Loucy (cell line): ENCODE data around the gene RND3.

Experiments used
- H2AFZ ChIP-seq: fragments of 200-600 bp; sonication (generic); 2 replicates; pipeline ENCODE4 v1.6.0; 2016; ENCODE audit warnings: antibody characterized with exemption, mild to moderate bottlenecking, low read length, moderate library complexity
- H3F3A ChIP-seq: fragments of 200-600 bp; 2 replicates; pipeline ENCODE4 v1.6.0; 2016; ENCODE audit warnings: antibody characterized with exemption, low read depth, mild to moderate bottlenecking
- H3K27me3 ChIP-seq: fragments of 200-600 bp; sonication (generic); 2 replicates; pipeline ENCODE4 v1.6.1; 2014; ENCODE audit warnings: low read length, mild to moderate bottlenecking; ENCODE audit not compliant: insufficient read depth, poor library complexity, severe bottlenecking
- H3K36me3 ChIP-seq: fragments of 200-600 bp; sonication (generic); 2 replicates; pipeline ENCODE4 v1.6.1; 2016; ENCODE audit warnings: low read length; ENCODE audit not compliant: insufficient read depth
- H3K4me1 ChIP-seq: fragments of 200-600 bp; sonication (generic); 2 replicates; pipeline ENCODE4 v1.5.1; 2014; ENCODE audit warnings: low read length, mild to moderate bottlenecking; ENCODE audit not compliant: insufficient read depth, poor library complexity, severe bottlenecking
- H3K4me2 ChIP-seq: fragments of 200-600 bp; sonication (generic); 2 replicates; pipeline ENCODE4 v1.6.0; 2014; ENCODE audit warnings: antibody characterized with exemption, low read length, low read depth, mild to moderate bottlenecking; ENCODE audit not compliant: poor library complexity, severe bottlenecking
- H3K4me3 ChIP-seq: fragments of 200-600 bp; sonication (generic); 2 replicates; pipeline ENCODE4 v1.5.1; 2014; ENCODE audit warnings: low read length, mild to moderate bottlenecking, mixed read lengths; ENCODE audit not compliant: poor library complexity, severe bottlenecking
- H3K79me2 ChIP-seq: fragments of 200-600 bp; sonication (generic); 2 replicates; pipeline ENCODE4 v1.6.1; 2014; ENCODE audit warnings: low read length; ENCODE audit not compliant: insufficient read depth
- H3K9ac ChIP-seq: fragments of 200-600 bp; sonication (generic); 2 replicates; pipeline ENCODE4 v1.6.0; 2014; ENCODE audit warnings: mild to moderate bottlenecking, low read depth, low read length, moderate library complexity; ENCODE audit not compliant: poor library complexity, severe bottlenecking
- H3K9me2 ChIP-seq: fragments of 200-600 bp; sonication (generic); replicated peaks from 2 replicates; pipeline ENCODE4 v1.6.1; 2016; ENCODE audit warnings: low read depth, low read length, mixed read lengths
- H3K9me3 ChIP-seq: fragments of 200-600 bp; sonication (generic); 2 replicates; pipeline ENCODE4 v1.6.1; 2014; ENCODE audit warnings: mild to moderate bottlenecking, antibody characterized with exemption, low read length, low read depth; ENCODE audit not compliant: insufficient read depth
- H4K20me1 ChIP-seq: fragments of 200-600 bp; sonication (generic); 2 replicates; pipeline ENCODE4 v1.6.0; 2014; ENCODE audit warnings: antibody characterized with exemption, low read length, mild to moderate bottlenecking; ENCODE audit not compliant: insufficient read depth, poor library complexity, severe bottlenecking
- EZH2phosphoT487 ChIP-seq: fragments of 200-600 bp; IDR thresholded peaks from 2 replicates; pipeline ENCODE4 v1.6.1; 2018; ENCODE audit warnings: antibody characterized with exemption, mild to moderate bottlenecking, moderate library complexity, borderline replicate concordance
- TF ChIP-seq, protein P1 (sequence below): fragments of 200-600 bp; sonication (generic); conservative IDR thresholded peaks from 2 replicates; pipeline ENCODE4 v1.5.1; 2014; ENCODE audit warnings: mild to moderate bottlenecking, antibody characterized with exemption, low read length

RND3 gene

DNA sequence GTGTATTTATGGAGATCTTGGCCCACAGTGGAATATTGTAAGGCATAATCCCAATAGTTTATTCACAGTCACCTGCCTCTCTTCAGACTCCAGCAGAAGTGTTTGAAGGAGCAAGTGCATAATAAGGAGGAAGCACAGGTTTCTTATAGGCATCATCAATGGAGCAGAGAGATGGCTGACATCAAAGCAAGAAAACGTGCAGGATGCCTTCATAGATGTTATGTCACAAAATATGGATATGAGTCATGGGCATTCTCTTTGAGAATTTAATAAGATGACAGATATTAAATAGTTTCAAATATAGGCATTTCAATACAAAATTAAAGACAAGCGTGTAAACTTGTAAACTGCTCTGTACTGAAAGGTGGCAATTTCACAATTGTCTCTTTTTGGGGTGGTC lies 4.0 kb upstream of the RND3 start:
- Histone ChIP-seq H4K20me1 (no peaks in the 10 kb centered on the region), H3K4me3 (no peak overlapping the region), H3K36me3 (no peaks in the 10 kb centered on the region), H3K79me2 (no peaks in the 10 kb centered on the region), H3K4me2 (no peak overlapping the region), H3K4me1 (no peaks in the 10 kb centered on the region), H3F3A (no peaks in the 10 kb centered on the region), H2AFZ (no peak overlapping the region), H3K9me3 (no peaks in the 10 kb centered on the region), H3K27me3 (no peaks in the 10 kb centered on the region), H3K9me2 (no peaks in the 10 kb centered on the region), H3K9ac (no peak overlapping the region)
- TF ChIP-seq EZH2phosphoT487, result no peak
- TF ChIP-seq, protein P1, sequence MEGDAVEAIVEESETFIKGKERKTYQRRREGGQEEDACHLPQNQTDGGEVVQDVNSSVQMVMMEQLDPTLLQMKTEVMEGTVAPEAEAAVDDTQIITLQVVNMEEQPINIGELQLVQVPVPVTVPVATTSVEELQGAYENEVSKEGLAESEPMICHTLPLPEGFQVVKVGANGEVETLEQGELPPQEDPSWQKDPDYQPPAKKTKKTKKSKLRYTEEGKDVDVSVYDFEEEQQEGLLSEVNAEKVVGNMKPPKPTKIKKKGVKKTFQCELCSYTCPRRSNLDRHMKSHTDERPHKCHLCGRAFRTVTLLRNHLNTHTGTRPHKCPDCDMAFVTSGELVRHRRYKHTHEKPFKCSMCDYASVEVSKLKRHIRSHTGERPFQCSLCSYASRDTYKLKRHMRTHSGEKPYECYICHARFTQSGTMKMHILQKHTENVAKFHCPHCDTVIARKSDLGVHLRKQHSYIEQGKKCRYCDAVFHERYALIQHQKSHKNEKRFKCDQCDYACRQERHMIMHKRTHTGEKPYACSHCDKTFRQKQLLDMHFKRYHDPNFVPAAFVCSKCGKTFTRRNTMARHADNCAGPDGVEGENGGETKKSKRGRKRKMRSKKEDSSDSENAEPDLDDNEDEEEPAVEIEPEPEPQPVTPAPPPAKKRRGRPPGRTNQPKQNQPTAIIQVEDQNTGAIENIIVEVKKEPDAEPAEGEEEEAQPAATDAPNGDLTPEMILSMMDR, result no peak

DNA sequence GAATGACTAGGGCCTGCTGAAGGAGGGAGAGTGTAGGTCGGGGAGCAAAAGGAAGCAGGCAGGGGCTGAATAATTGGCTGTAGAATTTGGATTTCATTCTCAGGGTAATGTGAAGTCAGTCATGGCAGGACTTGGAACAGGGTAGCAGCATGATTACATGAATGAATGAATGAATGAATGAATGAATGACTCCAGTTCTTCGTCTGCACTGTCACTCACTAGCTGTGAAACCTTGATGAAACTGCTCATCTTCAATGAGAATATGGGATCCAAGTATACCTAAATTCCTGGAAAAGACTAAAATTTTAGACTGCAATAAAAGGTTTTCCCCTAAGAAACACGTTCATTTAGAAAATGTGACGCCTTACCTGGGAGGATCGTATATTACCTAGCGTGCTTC lies 3.0 kb upstream of the RND3 start:
- no peaks in the 10 kb centered on the region for H3K36me3 ChIP-seq
- no peak for TF ChIP-seq EZH2phosphoT487
- TF ChIP-seq, protein P1, result no peak
- no peaks in the 10 kb centered on the region for H3F3A ChIP-seq
- H3K79me2 ChIP-seq, result no peaks in the 10 kb centered on the region
- H3K9me2 ChIP-seq, result no peaks in the 10 kb centered on the region
- no peaks in the 10 kb centered on the region for H3K27me3 ChIP-seq
- H3K4me2 ChIP-seq, result no peak overlapping the region
- no peaks in the 10 kb centered on the region for H3K4me1 ChIP-seq
- no peak overlapping the region for H2AFZ ChIP-seq
- H4K20me1 ChIP-seq, result no peaks in the 10 kb centered on the region
- no peaks in the 10 kb centered on the region for H3K9me3 ChIP-seq
- H3K9ac ChIP-seq, result no peak overlapping the region
- no peak overlapping the region for H3K4me3 ChIP-seq

DNA sequence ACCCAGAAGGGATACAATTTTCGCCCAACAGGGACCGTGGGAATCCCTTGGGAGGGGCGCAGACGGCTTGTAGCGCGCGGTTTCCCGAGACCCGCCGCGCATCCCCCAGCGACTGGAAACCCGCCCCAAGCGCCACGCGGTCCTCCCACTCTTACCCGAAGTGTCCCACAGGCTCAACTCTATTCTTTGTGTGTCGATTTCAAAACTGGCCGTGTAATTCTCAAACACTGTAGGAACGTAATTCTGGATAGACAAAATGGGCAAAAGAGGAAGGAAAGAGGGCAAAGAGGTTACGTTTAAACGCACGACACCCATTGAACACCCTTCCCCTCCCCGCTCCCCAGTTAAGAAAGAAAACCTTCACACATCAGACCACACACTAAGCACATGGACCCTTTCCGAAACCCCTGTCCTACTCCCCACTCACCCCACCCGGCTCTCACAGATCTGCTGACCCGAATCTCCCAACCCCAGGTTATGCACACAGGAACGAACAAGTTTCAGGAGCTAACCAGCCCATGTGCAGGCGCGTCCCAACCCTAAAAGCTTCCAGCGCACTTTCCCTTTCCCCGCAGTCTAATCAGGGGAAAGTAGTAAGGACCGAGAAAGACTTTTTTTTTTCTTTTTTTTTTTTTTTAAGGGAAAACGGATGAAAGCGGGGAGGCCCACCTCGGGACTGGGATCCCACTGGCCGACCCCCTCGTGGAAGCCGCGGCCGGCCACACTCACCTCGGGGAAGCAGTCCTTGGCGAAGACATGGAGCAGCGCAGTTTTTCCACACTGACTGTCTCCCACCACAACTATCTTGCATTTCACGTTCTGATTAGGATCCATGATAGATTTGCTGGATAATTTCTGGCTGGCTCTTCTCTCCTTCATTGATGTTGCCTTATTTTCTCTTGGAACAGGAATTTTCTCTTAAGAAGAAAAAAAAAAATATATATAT lies 655 bp downstream of the RND3 start:
- H2AFZ ChIP-seq, result no peak overlapping the region
- no peaks in the 10 kb centered on the region for H4K20me1 ChIP-seq
- H3K79me2 ChIP-seq, result no peaks in the 10 kb centered on the region
- TF ChIP-seq, protein P1, result no peak
- TF ChIP-seq EZH2phosphoT487, result no peak
- no peaks in the 10 kb centered on the region for H3K27me3 ChIP-seq
- no peak overlapping the region for H3K4me3 ChIP-seq
- H3K36me3 ChIP-seq, result no peaks in the 10 kb centered on the region
- no peaks in the 10 kb centered on the region for H3K9me2 ChIP-seq
- no peak overlapping the region for H3K4me2 ChIP-seq
- no peaks in the 10 kb centered on the region for H3F3A ChIP-seq
- H3K9ac ChIP-seq, result no peak overlapping the region
- H3K9me3 ChIP-seq, result no peaks in the 10 kb centered on the region
- no peaks in the 10 kb centered on the region for H3K4me1 ChIP-seq
